Right renal cortex interstitium (tissue), 3 donors: ENCODE results near the gene BIRC3. TPM values are rescaled to one million over a fixed set of nuclear protein-coding genes. Genes with fewer than 3 reads are reported as not detected.
A peak's percentile ranks its signal among the peaks of the same experiment; 100 is the strongest.

Experiments used
- DNase-seq, 3 donors: peaks; one replicate each; pipeline ENCODE4 v3.0.0-alpha.2; 2013; ENCODE audit warnings: low read depth in 3 of 3, low spot score in 2 of 3
- polyA plus RNA-seq, 3 donors: library from polyadenylated mRNA; unstranded; fragments of 120-200 nt; gene quantifications; one replicate each; pipeline ENCODE4 v1.2.1, GENCODE V29; 2013; ENCODE audit not compliant: insufficient read length in 3 of 3

The BIRC3 gene
- 1 to 10 TPM; 1.2 to 1.6 (median 1.5) TPM for polyA plus RNA-seq

- DNase-seq, result peak in 1 of 3 donors; percentile 36
These were observed at the start of gene BIRC3 for GRCh38 chr11:102317099-102317767. Gene BIRC3, plus strand, starts transcription at chr11:102317484. Its CDS starts 7,026 bp downstream, at chr11:102324510.

GRCh38 chr11:102267609-102268008 lies 49.7 kb upstream of the BIRC3 start:
- DNase-seq, result no peak

DNA sequence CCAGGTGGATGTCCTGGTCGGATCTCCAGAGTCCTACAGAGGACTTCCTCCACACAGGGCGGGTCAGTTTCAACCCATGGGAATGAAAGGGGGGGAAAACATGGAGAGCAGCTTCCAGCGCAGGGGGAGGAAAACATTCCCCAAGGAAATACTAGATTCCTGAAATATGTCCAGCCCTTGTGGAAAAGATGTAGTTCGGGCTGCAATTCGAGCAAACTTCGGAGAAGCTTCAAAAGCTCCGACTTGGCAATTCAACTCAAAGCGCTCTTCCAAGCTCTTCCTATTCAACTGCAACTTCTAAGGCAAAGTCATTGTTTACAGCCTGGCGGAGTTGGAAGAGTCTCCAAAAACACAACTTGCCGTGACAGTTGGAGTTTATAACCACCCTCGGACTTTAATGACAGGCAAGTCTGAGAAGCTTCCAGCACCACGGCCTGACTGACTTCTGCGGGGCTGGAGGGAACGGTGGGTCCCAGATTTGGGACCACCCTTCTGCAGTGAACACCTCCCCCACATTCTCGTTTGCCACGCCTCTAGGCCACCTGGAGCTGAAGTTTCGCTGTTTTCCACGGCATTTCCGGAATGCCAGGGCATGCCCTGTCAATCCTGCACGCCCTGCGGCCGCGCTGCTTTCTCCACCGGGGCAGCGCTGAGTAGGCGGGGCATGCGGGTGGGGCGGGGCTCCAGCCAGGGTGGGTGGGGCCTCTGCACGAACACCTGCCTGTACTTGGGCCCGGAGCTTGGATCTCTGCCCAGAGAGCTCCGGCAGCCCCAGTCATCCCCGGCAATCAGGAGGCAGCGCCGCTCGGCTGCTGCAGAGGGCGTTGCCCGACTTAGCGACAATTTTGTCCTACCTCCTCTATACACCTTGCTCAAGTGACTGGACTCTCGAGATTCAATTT lies 49.0 kb upstream of the BIRC3 start:
- DNase-seq, result no peak

GRCh38 chr11:102268985-102269470 lies 48.3 kb upstream of the BIRC3 start:
- no peak for DNase-seq

DNA sequence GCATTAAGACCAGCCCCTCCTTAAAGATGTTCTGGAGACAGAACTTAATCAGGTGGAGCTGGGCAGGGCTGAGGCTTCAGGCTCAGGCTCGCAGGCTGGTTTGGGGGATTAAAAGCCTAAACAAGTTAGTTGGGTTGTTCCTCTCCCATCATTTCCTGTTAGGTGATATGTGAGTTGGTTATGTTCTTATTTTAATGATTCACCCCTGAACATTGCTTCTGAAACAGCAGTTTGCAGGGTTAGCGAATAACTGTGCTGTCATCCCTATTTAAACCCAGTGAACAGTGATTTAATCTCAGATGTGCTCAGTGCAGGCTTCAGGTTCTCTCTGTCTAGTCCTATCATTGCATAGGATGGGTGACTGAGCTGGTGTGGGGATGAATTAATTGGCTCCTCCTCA lies 47.4 kb upstream of the BIRC3 start:
- DNase-seq, result no peak

- no peak for DNase-seq
These were observed 45.0 kb upstream of the BIRC3 start for GRCh38 chr11:102272047-102272824.

- no peak for DNase-seq
These were observed 42.7 kb upstream of the BIRC3 start for GRCh38 chr11:102274628-102275027.

GRCh38 chr11:102276362-102276761 lies 40.9 kb upstream of the BIRC3 start:
- no peak for DNase-seq

GRCh38 chr11:102276783-102277182 lies 40.5 kb upstream of the BIRC3 start:
- DNase-seq, result no peak

- no peak for DNase-seq
These were observed 37.6 kb upstream of the BIRC3 start for GRCh38 chr11:102279641-102280170.

- DNase-seq, result no peak
These were observed 36.9 kb upstream of the BIRC3 start for GRCh38 chr11:102280245-102280833.

GRCh38 chr11:102283116-102283485 lies 34.2 kb upstream of the BIRC3 start:
- DNase-seq, result no peak

DNA sequence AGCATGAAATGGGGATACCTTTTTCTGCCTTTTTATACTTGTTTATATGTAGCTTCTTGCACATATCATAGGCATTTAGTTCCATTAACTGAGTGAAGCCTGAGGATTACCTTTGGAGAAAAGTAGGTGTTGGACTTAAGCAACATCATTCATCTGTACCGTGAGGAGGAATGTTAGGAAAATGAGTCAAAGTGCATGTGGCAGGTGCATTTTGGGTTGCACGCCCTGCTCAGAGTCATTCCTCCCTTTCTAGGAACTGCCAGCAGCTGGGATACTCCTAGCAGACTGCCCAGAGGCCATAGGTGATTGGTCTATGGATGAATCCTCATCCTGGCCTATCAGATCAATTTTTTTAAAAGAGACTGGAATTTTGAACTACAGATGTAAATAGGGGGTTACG lies 33.3 kb upstream of the BIRC3 start:
- no peak for DNase-seq

GRCh38 chr11:102286292-102286691 lies 31.0 kb upstream of the BIRC3 start:
- DNase-seq, result no peak

DNA sequence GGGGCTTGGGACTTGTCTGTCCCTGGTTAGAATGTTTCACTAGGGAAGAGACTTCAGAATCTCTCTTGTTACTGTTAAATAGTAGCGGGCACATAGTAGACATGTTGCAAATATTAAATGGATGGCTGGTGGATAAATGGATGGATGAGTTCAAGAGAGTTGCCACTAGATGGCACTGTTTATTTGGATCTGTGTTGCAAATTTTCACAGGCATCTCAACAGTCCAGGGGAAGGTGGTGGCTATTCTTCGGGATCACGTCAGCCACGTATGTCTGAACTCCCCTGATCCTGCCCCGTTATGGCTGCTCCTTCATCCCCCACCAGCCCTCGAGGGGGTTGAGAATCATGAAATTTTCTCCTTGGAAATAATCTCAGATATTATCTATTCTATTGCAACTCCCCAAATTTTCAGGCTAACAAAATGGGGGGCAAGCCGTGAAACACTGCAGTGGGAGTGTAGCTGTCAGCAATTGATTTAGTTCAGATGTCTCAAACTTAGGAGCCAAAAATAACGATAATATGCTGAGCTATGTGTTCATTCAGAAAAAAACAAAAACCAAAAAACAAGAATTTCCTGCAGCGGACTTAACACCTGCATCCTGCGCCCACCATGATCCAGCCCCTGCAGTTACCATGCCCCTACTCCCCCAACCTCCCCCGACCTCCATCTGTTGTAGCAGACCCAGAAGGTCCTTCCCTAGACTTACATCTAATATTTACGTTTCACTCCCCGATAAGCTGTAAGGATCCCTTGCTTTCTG lies 29.1 kb upstream of the BIRC3 start:
- no peak for DNase-seq

DNA sequence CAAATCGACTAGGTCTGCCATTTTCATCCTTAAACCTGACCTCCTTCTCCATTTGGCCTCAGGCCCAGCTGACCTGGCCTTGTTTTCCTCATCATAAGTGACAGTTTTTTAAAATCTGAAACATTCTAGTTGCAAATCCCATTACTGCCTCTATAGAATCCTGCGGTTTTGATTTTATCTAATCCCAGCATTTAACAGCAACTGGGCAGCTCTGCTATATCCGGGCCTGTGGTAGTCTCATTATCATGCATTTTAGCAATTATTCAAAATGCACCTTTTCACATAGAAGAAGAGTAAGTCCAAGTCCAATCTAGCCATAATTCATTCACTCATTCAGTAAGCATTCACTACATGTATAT lies 28.6 kb upstream of the BIRC3 start:
- no peak for DNase-seq

DNA sequence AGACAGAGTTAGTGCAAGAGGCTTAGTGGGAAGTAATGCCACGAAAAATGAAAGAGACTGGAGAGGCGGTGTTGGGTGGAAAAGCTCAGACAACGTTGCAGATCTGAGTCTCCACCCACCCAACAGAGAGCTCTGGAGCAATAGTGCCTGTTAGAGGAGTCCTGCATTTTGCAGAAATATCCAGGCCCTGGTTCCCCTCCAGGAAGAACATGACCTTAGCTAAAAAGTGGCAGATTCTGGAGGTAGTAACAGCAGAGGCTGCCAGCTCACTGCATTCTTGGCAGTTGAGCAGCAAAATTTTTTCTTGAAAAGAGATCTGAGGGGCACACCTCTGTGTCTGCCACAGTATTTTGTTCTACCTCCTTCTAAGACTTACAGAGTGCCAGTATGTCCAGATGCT lies 27.7 kb upstream of the BIRC3 start:
- no peak for DNase-seq

DNA sequence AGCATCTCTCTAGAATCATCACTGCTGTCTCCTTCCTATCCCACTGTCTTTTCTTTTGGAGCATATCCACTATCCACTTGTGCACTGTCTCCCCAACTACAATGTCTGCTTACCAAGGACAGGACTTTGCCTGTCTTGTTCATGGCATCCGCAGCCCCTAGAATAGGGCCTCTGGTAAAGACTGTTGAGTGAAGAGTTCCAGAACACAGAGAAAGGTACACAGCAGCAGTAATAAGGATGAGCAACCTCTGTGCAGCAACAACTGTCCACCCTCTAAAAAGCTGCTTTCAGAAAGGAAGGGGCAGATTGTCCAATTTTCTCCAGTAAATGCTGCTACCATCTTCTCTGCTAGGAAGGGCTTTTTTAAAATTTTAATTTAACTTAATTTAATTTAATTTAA lies 25.5 kb upstream of the BIRC3 start:
- DNase-seq, result no peak

DNA sequence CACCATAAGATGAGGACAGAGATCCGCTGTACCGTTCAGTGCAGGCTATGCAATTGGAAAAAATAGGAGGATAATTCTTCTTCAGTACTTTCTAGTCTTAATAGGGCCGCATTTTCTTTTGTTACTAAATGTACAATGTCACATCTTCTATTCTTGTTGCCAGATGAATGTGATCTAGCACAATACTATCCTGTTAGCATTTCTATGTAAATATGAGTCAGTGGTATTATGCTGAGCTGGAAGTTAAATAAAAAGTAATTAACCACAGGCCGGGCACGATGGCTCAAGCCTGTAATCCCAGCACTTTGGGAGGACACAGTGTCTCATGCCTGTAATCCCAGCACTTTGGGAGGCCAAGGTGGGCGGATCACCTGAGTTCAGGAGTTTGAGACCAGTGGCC lies 24.4 kb upstream of the BIRC3 start:
- no peak for DNase-seq
